ENCODE measurements around the gene HS3ST3B1.

Gene HS3ST3B1

DNA sequence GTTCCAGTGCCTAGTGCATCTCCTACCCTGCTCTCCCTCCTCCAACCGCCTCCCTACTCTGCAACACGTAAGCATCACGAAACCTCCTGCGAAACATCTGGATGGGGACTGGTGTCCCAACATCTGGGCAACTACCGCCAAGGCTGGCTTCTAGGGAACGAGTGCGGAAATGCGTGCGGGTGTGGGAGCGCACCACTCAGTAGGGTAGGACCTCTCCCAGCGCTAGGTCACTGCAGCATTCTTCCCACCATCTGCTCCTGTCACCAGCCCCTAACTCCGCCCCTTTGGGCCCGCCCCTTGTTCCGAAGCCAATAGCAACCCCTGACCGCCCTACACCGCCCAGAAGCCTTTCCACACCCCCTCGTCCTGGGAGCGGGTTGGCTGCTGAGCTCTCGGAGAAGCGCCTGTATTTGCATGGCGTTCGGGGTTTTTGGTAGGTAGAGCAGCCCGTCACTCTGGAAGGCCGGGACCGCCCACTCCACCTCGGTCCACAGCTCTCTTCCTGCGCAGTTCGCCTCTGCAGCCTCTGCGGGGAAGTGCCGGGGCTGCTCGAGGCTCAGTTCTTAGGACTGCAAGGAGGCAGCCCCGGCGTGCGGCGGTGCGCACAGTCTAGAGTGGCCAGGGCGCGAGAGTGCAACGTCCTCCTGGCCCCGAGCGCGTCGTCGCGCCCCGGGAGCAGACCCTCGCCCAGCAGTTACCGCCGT is at the start of gene HS3ST3B1:
Gene HS3ST3B1 (plus strand): TSS at position 507 of the 704 bp plus-strand sequence. CDS start 438 bp downstream, outside the sequence.
- DNase-seq, result peak; percentile 100

DNA sequence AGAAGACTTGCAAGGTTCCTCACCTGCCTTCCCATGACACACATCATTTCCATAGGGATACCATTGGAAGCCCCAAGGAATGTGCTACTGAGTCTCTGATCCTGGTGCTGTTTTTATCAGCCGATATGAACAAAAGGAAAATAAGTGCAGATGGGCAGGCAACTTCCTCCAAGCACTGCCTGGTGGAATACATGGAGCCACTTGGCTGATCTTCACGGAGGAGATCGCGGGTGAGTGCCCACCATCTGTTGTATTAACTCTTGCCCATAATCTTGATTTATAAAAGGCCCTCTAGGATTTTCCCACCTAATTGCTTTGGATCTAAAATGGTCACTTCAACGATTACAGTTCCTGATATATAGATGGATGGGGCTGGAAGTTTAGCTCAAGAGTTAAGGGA is 39.5 kb upstream of the HS3ST3B1 start:
- DNase-seq, result no peak

DNA sequence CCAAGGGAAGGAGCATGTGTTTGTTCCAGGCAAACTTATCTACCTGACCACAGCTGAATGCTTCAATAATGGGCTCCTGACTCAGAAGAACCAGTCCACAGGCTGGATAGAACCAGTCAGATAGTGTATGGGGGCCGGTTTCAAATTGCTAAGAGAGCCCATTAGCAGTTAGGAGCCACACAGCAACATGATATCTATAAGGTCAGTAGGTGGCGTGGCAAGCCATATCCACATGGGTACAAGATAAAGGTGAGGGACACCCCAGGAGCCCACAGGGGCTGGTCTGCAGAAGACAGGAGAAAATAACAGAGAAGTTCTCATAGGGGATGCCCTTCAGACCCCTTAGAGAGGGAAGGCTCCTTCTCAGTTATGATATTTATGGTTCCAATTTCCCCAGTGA is 32.6 kb upstream of the HS3ST3B1 start:
- peak; percentile 22 for DNase-seq

DNA sequence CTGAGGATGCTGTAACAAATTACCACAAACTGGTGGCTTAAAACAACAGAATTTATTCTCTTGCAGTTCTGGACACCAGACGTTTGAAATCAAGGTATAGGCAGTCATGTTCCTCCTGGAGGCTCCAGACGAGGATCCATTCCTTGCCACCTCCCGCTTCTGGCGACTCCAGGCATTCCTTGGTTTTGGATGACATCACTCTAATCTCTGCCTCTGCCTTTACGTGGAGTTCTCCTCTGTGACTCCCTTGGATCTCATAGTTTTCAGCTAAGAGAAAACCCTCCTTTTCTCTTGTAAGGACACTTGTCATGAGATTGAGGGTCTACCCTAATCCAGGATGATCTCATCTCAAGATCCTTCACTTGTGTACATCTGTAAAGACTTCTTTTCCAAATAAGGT is 31.4 kb upstream of the HS3ST3B1 start:
- no peak for DNase-seq

DNA sequence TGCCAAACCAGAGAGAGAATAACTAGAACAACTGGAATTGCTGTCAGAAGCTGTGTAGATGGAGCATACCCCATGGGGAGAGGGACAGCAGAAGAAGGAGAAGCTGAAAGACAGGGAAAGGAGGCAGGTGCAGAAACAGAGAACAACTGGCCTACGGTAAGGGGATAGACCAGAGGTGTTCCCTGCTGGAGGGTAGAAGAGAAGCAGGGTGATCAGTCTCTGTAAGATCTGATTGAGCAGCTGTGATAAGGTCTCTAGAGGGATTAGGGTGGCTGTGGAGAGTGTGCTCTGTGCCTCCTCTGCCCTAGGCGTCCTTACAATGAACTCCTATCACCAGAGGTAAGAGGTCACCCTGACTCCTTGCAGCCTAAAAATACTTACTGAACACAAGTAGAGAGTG is 30.4 kb upstream of the HS3ST3B1 start:
- DNase-seq, result no peak

DNA sequence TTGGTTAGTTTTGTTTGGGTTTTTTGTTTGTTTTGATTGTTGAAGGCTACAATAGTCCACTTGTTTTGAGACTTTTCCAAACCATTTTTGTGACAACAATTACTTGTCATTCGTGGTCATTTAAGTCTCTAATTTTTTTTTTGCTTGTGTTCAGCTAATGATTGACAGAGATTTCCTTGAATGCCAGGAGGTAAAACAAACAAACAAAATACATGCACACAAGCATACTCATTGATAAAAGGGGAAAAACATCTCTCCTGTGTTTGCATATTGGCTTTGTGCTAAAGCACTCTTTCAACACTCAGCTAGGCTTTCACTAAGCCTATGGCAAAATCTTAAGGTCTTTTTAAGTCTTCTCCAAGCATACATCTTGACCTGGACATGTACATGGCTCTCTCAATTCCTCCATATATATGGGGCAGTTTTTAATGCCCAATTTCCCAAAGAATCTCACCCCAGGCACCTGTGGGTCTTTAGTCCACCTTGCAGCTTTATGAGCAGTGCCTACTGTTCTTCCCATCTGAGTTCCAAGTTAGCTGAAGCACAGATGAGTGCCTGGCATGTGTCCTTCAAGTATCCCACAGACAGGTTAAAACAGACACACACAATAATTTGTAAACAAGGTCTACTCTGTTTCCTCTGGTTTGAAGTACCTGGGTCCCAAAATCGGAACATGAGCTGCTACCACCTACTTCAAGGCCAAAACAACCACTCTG is 24.2 kb upstream of the HS3ST3B1 start:
- no peak for DNase-seq

DNA sequence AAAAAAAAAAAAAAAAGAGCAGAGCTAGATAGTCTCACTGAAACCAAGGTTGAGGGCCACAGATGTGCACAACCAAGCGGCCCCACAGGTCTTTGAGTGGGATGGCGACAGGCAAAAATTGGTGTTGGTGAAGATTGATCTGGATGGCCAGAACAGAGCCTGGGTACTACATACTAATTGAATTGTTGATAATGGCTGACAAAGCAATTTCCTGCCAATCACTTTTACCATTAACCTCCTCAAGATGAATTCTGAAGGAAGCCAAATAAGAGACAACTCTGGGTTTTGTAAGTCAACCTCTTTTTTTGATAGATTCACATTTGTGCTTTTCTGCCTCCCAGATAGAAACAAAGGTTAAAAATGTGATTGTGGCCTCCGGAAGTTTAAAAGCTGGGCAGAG is 19.4 kb upstream of the HS3ST3B1 start:
- DNase-seq, result no peak

DNA sequence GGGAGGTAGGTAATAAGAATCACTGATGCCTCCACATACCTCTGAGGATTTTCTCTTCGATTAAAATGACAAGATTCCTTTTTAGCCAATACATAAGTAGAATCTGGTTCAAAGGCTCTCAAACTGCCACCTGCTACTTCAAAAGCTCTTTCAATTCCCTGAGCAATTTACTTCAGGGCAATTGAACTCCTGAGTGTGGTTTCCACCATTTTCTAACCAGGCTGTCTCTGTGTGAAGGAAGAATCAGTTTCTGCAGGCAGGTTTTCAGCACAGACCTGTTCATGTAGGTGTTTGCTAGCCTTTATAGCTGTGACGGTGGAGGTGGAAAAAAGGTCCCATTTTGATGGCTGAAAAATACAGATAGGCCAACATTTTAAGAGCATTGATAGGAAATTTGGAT is 18.2 kb upstream of the HS3ST3B1 start:
- no peak for DNase-seq

DNA sequence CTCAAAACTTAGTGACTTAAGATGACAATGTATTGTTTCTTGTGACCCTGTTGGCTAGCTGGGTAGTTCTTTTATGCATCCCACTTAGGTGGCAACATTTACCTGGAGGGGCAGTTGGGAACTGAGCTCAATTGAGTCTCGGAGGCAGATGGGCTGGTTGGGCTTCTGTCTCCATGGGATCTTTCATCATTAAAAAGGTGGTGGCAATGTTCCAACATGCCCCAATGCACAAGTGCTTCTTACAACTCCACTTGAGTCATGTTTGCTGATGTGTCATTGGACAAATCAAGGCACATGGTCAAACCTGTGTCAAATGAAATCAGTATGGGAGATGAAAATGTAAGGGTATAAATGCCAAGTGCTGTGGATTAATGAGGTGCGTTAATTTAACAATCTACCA is 11.7 kb upstream of the HS3ST3B1 start:
- no peak for DNase-seq

DNA sequence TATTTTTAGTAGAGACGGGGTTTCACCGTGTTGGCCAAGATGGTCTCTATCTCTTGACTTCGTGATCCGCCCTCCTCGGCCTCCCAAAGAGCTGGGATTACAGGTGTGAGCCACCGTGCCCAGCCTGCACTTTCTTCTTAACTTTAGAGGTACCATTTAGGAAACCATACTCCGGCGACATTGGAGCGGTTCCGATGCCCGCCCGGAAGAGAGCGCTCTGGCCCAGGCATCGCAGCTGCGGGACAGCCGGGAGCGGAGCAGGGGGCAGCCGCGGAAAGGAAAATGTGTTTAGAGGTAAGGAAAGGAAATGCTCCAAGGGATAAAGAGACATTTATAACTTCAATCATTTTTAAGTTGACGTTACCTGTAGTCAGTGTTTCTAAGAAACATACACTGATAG is 6.0 kb upstream of the HS3ST3B1 start:
- DNase-seq, result peak; percentile 45

DNA sequence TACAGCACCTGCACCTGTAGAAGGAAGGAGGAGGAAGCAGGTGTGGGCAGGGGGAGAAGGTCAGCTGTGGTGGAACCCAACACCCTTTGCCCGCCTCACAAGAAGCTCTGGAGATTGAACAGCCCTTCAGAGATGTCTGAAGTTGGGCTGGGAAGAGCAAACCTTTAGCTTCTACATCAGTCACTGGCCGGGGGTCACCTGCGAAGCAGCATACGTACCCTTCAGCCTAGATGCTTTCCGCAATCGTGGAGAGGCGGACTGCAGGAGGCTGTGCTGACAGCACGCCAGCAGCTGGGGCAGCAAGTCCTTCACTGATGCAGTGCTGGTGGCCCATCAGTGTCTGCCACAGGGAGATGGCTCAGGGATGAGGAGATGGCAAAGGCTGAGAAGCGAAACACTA is 5.2 kb upstream of the HS3ST3B1 start:
- no peak for DNase-seq

DNA sequence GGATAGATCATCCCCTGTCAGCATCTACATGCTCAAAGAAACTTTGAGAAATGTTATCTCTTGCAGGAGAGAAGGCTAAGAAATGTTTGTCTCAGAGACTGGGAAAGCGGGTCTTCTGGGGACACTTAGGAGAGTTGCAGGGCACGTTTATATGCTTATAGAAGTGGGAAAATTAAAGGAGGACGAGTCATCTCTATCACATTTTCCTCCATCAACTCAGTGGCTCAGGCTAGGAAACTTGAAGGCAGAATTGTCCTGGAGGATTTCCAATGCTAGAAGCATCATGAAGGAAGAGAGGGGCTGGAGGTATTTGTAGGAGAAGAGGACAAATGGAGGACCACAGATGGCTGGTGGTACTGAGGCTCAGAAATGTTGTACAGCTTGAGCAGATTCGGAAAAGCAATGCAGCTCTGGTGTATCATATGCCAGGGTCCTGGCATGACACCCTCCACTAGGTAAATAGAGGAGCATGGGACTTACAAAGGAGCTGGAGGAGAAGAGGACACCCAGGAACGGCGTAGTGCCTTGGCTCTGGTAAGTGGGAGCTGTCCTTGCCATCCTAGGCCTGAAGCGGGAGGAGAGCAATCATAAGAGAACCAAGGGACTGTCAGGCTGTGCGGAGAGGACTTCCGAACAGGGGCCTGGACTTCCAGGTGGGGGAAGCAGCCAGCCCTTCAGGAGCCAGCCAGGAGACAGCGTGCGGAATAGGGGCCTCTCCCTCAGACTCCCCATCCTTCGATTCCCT is 4.5 kb upstream of the HS3ST3B1 start:
- DNase-seq, result no peak

DNA sequence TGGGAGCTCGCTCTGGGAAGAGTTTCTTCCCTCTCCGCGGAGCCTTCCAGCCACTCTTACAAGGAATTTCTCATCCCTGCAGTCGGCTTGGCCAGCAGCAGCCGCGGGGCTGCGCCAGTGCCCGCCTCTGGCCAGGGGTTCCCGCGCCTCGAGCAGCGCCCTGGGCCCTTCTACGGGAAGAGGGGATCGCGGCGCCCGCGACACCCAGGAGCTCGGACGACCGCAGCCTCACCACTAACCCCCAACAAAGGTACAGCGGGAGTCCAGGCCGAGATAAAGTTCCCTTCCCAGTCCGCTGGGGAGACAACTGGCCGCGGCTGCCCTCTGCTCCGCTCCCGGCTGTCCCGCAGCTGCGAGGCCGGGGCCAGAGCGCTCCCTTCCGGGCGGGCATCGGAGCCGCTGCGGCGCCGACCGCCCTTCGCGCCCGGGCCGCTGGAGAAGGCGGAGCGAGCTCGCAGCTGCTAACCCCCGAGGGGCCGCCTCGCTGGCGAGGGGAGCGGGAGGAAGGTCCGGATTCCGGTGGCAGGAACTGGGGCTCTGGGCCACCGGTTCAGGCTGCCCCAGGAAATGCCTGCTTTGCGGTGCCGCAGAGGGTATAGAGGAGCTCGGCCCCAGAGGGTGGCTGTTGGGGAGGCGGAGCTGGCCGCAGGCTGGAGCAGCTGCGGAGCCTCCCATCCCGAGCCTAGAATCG is 3.6 kb upstream of the HS3ST3B1 start:
- peak; percentile 42 for DNase-seq

DNA sequence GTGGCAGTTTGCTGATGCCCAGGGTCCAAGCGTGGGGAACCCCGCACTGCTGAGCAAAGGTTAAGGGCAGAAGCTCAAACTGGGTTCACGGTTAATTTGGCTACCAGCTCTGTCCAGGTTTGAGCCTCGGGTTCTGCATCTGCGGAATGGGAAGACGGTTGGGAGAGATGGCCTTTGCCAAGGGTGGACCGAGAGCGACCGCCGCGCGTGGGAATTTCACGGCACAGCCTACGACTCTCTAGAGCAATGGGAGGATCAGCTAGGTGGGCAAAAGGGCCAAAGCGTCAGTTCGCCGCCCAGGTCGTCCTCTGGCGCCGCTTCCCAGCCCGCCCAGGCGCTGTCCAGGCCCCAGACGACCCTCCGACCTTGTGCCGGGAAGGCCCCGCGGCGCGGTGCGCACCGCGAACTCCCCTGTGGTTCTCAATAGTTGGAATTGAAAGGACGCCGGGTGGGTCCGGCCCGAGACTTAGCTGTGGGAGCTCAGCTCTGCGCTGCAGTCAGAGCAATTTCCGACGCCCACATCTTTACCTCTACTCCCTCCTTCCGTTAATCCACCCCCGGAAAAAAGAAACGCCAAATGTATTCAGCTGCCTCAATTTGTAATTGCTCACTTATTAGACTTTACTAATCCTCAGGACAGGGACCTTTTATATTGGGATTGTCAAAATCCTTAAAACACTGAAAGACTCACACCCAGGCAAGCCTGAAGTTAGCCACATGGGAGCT is 2.5 kb upstream of the HS3ST3B1 start:
- no peak for DNase-seq

DNA sequence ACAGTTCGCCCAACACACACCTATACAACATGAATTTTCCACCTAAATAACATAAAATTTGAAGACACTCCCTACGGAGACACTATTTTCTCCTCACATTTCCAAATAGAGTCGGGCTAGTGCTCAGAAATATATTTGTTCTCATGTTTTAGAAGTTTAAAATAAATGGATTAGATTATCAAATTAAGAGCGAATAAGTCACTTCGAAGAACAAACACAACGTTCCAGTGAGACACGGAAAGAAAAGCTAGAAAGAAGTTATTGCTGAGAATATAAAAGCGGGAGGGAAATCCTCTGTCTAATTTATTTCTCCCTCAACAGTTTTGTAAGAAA is 2.0 kb upstream of the HS3ST3B1 start:
- no peak for DNase-seq

DNA sequence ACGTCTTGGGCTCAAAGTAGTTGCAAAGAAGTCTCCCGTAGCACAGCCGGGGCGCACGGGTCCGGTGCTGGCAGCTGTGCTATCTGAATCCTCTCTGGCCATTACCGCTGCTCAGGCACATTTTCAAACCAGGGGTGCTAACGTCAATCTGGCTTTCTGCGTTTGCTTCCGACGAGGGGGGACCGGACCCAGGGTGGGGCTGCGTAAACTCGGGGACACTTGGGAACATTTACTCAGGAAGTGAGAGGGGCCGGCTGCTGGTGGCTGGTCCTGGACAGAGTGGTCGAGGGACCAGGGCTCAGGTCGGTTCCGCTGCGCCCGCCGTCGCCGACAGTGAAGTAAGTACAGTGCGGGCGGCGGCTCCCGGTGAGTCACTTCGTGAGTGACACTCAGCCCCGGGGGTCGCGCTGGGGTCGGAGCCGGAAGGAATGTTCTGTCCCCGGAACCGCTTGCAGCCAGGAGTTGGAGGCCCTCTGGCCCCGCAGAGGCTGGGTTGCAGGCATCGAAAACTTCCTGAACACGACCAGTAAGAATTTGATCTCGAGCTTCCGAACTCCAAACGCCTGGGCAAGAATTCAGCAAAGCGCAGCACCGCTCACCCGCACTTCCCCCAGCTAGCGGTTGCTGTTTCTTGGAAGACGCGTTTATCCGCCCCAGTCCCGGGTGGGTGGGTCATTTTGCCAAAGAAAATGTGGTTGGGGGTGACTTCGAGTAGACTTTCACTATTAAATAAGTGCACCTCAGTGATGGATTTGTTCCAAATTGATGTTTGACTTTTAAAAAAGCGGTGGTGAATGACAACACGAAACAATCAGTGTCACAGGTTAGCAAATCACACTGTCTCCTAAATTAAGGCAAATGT is 1.4 kb upstream of the HS3ST3B1 start:
- DNase-seq, result peak; percentile 58

DNA sequence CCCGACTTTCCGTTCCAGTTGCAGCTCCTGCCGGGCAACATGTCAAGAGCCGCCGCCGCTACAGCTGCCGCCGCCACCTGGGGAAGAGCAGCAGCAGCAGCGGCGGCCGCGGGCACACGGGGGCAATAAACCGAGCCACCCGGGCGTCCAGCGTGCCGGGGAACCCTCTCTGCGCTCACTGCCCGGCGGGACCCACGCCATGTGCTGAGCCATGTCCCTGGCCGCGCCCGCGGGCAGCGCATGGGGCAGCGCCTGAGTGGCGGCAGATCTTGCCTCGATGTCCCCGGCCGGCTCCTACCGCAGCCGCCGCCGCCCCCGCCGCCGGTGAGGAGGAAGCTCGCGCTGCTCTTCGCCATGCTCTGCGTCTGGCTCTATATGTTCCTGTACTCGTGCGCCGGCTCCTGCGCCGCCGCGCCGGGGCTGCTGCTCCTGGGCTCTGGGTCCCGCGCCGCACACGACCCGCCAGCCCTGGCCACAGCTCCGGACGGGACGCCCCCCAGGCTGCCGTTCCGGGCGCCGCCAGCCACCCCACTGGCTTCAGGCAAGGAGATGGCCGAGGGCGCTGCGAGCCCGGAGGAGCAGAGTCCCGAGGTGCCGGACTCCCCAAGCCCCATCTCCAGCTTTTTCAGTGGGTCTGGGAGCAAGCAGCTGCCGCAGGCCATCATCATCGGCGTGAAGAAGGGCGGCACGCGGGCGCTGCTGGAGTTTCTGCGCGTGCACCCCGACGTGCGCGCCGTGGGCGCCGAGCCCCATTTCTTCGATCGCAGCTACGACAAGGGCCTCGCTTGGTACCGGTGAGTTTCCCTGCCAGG is 604 bp downstream of the HS3ST3B1 start:
- peak; percentile 61 for DNase-seq

DNA sequence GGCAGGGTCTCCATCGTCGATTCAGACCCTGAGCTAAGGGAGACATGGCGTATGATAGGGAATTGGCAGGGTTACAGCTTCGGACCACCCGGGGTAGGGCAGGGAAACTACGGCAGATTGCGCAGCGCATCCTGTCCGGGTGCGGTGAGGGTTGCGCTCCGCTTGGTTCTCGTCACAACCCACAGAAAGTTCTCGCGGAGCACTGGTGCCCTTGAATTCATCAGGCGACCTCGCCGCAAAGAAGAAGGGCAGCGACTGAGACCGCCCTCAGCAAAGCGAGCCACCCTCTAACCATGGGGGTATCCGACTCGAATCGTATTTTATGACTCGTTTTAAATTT is 1.2 kb downstream of the HS3ST3B1 start:
- DNase-seq, result peak; percentile 71

DNA sequence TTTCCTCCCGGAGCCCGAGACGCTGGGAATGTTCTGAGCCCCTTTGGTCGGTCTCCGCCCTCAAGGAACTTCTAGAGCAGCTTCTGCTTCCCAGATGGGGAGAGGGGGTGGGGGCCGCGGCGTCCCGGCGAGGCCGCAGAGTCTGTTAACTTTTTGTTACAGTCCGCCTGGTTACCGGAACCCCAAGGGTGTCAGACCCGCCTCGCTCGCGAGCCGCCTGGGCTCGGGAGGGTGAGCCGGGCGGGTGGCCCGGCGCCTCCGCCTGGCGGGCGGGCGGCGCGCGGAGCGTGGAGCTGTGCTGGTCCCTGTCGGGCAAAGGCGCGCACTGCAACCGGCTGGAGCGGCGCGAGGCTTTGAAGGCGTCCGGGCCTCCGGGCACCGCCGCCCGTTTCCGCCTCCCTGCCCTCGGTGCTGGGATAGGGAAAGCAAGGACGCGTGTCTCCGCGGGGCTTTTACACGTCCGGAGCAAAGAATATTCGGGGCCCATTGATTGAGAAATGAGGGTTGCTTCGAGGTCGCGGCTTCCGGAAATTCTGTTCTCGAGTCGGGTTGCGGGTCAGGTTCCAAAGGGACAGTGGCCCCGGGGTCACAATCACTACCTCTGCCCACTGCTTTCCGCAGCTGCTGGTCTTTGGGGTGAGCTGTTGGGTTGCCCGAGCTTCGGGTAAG is 1.7 kb downstream of the HS3ST3B1 start:
- peak; percentile 87 for DNase-seq
